AG04450 (cell line): Measurements from ENCODE around the gene FRMPD2. TPM values are rescaled to one million over a fixed set of nuclear protein-coding genes. Genes with fewer than 3 reads are reported as not detected.

ENCODE experiments used
- CTCF ChIA-PET: fragments of 300-600, 350-600 bp; formaldehyde crosslinking; extraction: SDS; loops from one replicate; lab custom pipeline; 2022; ENCODE audit warnings: antibody characterized with exemption, inconsistent platforms; lab: Charles Lee
- POLR2A ChIA-PET: fragments of 350-600 bp; formaldehyde crosslinking; extraction: SDS; loops from one replicate; lab custom pipeline; 2021; ENCODE audit warnings: antibody characterized with exemption, inconsistent platforms; lab: Yijun Ruan, JAX
- DNase-seq: peaks from one replicate; pipeline ENCODE4 v3.0.0-alpha.2; 2011; ENCODE audit warnings: low read depth, low spot score
- H3K27ac ChIP-seq: one replicate; pipeline ENCODE4 v1.5.1; 2012; ENCODE audit warnings: low read depth, low read length, control low read depth
- H3K27me3 ChIP-seq: one replicate; pipeline ENCODE4 v1.6.0; 2012; ENCODE audit warnings: low read length; ENCODE audit not compliant: control insufficient read depth, insufficient read depth
- H3K4me3 ChIP-seq: 2 replicates; pipeline ENCODE4 v1.5.1; 2011; ENCODE audit warnings: mild to moderate bottlenecking, low read depth, low read length, control low read depth
- H3K9me3 ChIP-seq: 2 replicates; pipeline ENCODE4 v1.5.1; 2012; ENCODE audit warnings: low read length; ENCODE audit not compliant: control insufficient read depth, insufficient read depth
- polyA plus RNA-seq: library from polyadenylated mRNA; depleted of rRNA; stranded (reverse); fragments of >200 nt; gene quantifications from 2 replicates; pipeline ENCODE4 v1.2.3, GENCODE V29; 2011
- TF ChIP-seq, protein P1 (sequence below): IDR thresholded peaks from 2 replicates; pipeline ENCODE4 v1.5.1; 2011; ENCODE audit warnings: low read depth, low read length, control low read depth, inconsistent platforms

FRMPD2 gene
- polyA plus RNA-seq, 1 experiment, result not detected

DNA sequence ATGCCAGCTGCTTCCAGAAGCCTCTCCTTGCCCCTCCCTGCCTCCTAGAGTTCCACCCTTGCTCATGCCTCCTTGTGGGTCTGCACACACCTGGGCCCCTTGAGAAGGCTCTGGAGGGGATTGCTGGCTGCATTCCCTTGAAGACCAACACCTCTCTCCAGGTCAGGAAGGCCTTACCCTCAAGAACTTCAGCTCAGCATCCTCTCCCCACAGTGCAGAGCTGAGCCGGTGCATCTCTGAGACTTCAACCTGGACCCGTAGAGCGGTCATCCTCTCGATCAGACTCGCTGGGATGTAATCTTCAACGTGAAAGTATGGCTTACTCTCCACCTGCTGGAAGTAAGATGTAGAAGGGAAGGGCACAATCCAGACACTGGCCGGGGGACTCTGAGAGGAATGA lies 62.7 kb downstream of the FRMPD2 start:
- H3K4me3 ChIP-seq, result no peak overlapping the region
- CTCF ChIA-PET, result no interaction called here
- POLR2A ChIA-PET, result no interaction called here
- no peak overlapping the region for H3K27ac ChIP-seq
- TF ChIP-seq, protein P1, sequence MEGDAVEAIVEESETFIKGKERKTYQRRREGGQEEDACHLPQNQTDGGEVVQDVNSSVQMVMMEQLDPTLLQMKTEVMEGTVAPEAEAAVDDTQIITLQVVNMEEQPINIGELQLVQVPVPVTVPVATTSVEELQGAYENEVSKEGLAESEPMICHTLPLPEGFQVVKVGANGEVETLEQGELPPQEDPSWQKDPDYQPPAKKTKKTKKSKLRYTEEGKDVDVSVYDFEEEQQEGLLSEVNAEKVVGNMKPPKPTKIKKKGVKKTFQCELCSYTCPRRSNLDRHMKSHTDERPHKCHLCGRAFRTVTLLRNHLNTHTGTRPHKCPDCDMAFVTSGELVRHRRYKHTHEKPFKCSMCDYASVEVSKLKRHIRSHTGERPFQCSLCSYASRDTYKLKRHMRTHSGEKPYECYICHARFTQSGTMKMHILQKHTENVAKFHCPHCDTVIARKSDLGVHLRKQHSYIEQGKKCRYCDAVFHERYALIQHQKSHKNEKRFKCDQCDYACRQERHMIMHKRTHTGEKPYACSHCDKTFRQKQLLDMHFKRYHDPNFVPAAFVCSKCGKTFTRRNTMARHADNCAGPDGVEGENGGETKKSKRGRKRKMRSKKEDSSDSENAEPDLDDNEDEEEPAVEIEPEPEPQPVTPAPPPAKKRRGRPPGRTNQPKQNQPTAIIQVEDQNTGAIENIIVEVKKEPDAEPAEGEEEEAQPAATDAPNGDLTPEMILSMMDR, result no peak
- H3K27me3 ChIP-seq, result peaks cover 13% of the 10 kb centered on the region
- DNase-seq, result no peak
- no peaks in the 10 kb centered on the region for H3K9me3 ChIP-seq

DNA sequence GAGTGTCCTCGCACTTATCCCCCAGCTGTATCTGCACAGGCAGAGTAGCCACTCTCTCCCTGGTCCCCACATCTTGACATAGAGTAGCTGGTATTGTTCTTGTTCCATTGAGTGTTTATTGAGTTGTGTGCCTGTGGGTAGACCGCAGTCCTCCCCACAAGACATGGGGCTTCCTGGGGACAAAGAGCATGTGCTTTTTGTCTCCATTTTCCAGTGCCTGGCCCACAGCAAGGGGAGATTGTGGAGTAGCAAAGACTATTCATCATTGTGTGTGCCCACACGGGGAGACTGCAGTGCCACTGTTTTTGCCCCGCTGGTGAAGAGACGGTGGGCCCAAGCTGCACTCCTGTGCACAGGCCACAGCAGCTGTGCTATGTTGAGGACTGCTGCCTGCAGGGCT lies 63.5 kb downstream of the FRMPD2 start:
- DNase-seq, result no peak
- H3K27me3 ChIP-seq, result peaks cover 14% of the 10 kb centered on the region
- TF ChIP-seq, protein P1, result no peak
- POLR2A ChIA-PET, result no interaction called here
- no peaks in the 10 kb centered on the region for H3K9me3 ChIP-seq
- CTCF ChIA-PET, result no interaction called here
- H3K4me3 ChIP-seq, result no peak overlapping the region
- H3K27ac ChIP-seq, result no peak overlapping the region

DNA sequence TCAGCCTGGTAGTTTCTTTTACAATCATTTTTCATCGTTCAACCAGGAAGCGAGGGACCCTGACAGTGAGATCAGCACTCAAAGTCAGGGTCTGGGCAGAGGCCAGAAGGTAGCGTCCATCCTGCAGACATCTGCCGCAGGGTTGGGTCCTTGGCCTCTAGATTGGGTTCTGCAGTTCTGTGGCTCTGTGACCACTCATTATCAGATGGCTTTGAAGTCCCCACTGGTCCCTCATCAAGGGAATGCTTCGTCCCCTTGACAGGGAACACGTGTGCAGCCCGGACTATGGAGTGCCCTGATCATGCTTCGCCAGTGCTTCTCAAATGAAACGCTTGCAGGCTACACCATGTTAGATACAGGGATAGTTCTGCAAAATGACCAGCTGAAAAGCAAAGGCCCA lies 64.1 kb downstream of the FRMPD2 start:
- Histone ChIP-seq H3K27me3 (peaks cover 14% of the 10 kb centered on the region), H3K27ac (no peak overlapping the region), H3K9me3 (no peaks in the 10 kb centered on the region), H3K4me3 (no peak overlapping the region)
- CTCF ChIA-PET, result no interaction called here
- DNase-seq, result no peak
- POLR2A ChIA-PET, result no interaction called here
- TF ChIP-seq, protein P1, result no peak

DNA sequence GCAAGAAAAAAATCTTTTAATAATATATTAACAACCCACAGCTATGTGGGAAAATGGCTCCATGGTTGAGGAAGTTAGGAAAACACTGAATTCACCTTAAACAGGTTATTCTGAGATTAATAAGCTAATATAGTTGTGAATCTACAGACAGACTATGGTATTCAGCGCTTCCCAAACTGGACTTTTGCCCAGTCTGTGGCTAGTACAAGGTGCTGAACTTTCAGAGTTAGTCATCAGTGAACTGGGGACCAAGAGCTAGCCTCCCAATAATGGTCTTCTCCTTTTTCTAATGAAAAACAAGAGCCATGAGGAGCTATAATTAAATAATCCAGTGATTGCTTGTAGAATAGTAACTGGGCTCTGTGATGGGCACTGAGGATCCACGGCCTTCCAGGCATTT lies 65.3 kb downstream of the FRMPD2 start:
- ChIA-PET POLR2A (no interaction called here), CTCF (no interaction called here)
- Histone ChIP-seq H3K9me3 (no peaks in the 10 kb centered on the region), H3K27me3 (peaks cover 14% of the 10 kb centered on the region), H3K4me3 (no peak overlapping the region), H3K27ac (no peak overlapping the region)
- TF ChIP-seq, protein P1, result no peak
- DNase-seq, result no peak

DNA sequence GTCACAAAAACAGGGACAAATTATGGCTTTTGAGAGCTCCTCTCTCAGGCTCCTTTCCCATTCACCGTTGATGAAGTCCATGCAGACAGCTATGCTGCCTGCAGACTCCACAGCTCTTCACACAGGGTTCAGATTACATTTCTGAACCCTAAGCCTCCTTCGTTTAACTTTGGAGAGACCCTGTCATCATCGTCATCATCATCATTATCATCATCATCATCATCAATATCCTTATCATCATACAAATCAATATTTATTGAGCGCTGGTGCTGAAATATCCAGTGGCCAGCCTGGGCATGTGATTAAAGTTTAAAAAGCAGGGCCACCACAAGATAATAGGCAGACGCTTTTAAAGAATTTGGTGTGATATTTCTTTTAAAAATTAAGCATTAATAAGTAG lies 66.6 kb downstream of the FRMPD2 start:
- TF ChIP-seq, protein P1, result no peak
- POLR2A ChIA-PET, result no interaction called here

More for the DNA sequence above, 66.6 kb downstream of the FRMPD2 start:
- Histone ChIP-seq H3K9me3 (no peaks in the 10 kb centered on the region), H3K27ac (no peak overlapping the region), H3K4me3 (no peak overlapping the region), H3K27me3 (peaks cover 11% of the 10 kb centered on the region)
- no peak for DNase-seq
- CTCF ChIA-PET, result no interaction called here
